HG02973 (cell line): ENCODE data around the gene RDH5.

Source experiments
- ATAC-seq: cut with Tn5 transposase; IDR thresholded peaks from one replicate; pipeline ENCODE4 v1.9.1; 2021; ENCODE audit warnings: moderate library complexity; ENCODE audit not compliant: unreplicated experiment

RDH5 gene, protein sequence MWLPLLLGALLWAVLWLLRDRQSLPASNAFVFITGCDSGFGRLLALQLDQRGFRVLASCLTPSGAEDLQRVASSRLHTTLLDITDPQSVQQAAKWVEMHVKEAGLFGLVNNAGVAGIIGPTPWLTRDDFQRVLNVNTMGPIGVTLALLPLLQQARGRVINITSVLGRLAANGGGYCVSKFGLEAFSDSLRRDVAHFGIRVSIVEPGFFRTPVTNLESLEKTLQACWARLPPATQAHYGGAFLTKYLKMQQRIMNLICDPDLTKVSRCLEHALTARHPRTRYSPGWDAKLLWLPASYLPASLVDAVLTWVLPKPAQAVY

DNA sequence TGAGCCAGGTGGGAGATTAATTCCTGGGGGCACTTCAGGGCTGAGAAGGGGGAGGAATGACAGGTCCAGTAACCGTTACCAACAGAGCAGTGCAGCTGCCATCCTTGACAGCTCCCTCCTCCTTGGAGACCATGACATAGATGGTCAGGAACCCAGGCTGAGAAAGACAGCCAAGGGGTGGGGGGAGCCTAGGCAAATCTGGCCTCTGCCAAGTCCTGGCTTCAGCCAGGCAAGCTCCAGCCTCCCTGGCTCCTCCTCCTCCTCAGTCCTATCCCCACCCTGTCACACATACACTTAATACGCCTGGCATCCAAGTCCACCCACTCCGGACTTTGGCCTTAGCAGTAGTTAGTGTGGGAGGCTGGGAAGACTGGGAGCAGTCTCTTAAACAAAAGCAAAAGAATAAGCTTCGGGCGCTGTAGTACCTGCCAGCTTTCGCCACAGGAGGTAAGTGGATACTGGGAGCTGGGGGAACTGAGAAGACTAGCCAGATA lies at the start of gene RDH5:
Gene RDH5, plus strand, starts transcription at position 323 of the 494 bp plus-strand sequence. CDS start 792 bp downstream, outside the sequence.
- ATAC-seq: no peak

DNA sequence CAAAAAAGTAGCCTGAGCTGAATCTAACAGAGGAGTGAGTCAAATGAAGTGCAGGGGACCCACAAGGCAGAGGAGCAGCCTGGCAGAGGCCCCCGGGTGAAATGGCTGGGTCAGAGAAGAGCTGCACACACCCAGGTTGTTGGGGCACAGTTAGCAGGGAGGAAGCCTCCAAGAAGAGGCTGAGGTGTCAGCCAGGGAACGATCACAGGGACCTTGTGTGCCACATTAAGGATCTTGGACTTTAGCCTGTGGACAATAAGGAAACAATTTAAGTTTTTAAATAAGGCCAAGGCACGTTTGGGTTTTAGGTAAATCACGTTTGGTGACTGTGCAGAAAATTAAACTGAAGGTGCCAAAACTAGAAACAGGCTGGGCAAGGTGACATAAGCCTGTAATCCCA lies 48.4 kb upstream of the RDH5 start:
- ATAC-seq: no peak

DNA sequence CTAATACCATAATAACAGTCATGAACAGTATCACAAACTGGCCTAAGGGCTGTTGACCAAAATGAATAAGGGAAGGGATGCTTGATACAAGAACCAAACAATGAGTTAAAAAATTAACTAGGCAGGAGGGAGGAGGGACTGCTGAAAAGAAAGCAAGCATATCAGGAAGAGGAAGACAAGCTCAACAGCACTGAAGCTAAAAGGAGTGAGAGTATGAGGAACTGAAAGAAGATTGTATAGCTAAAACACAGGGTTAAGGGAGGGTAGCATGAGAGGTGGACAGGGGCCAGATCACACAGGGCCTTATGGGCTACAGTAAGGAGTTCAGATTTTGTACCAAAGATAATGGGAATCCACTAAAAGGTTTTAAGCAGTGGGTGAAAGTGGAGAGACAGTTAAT lies 46.6 kb upstream of the RDH5 start:
- peak; percentile 98 for ATAC-seq

DNA sequence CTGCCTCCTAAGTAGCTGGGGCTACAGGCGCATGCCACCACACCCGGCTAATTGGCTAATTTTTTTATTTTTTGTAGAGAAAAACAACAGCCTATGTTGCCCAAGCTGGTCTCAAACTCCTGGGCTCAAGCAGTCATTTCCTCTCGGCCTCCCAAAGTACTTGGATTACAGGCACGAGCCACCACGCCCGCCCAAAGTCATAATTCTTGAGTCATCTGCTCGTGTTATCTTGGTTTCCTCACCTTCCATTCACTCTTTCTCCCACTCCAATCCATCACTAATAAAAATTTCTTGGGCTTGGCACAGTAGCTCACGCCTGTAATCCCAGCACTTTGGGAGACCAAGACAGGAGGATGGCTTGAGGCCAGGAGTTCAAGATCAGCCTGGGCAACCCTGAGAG lies 44.5 kb upstream of the RDH5 start:
- no peak for ATAC-seq

DNA sequence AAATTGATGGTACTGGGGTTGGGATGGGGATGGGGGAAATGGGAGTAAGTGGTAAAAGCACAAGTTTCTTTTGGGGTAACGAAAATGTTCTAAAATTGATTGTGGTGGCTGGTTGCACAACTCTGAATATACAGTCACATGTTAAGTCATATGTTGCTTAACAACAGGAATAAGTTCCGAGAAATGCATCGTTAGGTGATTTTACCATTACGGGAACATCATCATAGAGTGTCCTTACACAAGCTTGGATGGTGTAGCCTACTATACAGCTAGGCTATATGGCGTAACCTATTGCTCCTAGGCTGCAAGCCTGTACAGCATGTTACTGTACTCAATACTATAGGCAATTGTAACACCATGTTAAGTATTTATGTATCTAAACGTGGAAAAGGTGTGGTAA lies 43.5 kb upstream of the RDH5 start:
- ATAC-seq: no peak

DNA sequence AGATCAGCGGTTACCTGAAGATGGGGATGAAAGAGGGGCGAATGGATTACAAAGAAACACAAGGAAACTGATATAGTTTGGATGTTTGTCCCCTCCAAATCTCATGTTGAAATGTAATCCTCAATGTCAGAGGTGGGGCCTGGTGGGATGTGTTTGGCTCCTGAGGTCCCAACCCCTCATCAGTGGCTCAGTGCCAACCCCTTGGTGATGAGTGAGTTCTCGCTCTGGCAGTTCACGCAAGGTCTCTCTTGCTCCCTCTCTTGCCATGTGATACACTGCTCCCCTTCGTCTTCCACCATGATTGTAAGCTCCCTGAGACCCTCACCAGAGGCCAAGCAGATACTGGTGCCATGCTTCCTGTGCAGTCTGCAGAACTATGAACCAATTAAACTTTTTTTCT lies 40.5 kb upstream of the RDH5 start:
- ATAC-seq: no peak

DNA sequence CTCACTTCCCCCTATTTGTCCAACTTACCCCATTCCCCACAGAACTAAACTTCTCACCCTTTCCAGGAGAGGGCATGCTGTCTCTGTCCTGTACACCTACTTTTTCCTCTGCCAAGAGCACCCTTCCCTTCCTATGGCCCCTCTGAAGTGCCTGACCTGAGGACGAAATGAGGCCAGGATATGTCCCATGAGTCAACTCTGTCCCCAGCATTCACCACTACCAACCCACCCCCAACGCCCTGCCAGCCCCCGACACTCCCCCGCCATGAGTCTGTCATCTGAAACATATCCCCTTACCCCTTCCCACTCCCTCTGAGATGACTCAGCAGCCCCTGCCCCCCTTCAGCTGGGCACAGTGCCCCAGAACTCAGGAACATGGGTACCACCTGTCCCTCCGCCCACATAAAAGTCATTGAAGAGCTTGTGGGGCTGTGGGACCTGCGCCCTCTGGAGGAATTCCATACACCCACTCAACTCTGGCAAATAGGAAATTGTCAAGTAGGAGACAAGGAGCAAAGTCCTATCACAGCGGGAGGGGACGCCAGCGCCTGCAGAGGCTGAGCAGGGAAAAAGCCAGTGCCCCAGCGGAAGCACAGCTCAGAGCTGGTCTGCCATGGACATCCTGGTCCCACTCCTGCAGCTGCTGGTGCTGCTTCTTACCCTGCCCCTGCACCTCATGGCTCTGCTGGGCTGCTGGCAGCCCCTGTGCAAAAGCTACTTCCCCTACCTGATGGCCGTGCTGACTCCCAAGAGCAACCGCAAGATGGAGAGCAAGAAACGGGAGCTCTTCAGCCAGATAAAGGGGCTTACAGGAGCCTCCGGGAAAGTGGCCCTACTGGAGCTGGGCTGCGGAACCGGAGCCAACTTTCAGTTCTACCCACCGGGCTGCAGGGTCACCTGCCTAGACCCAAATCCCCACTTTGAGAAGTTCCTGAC lies 38.8 kb upstream of the RDH5 start:
- no peak for ATAC-seq

DNA sequence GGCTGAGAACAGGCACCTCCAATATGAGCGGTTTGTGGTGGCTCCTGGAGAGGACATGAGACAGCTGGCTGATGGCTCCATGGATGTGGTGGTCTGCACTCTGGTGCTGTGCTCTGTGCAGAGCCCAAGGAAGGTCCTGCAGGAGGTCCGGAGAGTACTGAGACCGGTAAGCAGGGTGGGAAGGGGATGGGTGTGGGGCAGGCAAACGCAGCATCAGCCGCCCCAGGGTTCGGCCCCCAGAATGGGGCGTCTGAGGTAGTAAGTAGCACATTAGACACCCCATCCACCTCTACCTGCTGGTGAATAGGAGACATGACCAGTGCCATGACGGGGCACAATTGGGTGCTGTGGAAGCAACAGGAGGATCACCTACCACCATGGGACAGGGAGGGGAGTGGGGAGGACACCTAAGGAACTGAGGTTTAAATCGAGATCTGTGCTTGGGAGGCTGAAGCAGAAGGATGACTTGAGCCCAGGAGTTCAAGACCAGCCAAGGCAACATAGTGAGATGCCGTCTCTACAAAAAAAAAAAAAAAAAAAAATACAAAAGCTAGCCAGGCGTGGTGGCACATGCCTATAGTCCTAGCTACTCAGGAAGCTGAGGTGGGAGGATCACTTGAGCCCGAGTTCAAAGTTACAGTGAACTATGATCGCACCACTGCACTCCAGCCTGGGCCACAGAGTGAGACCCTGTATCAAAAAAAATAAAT lies 38.0 kb upstream of the RDH5 start:
- ATAC-seq: no peak

DNA sequence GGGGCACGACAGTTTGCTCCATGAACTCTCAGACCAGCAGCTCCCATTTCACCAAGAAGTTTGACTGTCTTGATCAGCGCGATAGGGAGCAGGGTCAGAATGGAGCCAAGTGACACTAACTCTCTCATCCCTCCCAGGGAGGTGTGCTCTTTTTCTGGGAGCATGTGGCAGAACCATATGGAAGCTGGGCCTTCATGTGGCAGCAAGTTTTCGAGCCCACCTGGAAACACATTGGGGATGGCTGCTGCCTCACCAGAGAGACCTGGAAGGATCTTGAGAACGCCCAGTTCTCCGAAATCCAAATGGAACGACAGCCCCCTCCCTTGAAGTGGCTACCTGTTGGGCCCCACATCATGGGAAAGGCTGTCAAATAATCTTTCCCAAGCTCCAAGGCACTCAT lies 36.5 kb upstream of the RDH5 start:
- no peak for ATAC-seq

DNA sequence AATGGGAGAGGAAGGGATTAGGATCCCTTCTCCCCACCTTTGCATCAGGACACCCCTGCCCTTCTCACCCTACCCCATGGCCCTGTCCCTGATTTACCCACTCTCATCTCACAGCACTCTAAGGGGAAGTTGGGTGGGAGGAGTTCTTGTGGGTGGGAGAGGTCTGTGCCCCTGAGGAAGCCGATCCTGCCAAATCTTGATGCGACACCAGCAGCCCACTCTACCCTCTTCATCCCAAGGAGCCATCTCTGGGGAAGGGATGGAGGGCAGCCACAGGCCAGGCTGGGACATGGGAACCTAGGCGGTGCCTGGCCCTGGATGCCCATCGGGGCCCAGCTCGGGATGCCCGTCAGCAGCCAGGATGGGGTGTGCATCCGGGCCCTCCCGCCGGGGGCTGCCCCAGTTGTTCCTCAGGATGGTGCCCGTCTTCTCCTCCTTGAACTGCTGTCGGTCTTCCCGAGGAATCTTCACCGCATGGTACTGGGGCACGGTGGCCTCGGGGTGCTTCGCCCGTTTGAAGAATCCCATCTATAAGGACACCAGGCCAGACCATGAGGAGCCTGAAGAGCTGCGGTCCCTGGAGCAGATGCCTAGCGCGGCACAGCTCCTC lies 35.3 kb upstream of the RDH5 start:
- ATAC-seq: no peak

DNA sequence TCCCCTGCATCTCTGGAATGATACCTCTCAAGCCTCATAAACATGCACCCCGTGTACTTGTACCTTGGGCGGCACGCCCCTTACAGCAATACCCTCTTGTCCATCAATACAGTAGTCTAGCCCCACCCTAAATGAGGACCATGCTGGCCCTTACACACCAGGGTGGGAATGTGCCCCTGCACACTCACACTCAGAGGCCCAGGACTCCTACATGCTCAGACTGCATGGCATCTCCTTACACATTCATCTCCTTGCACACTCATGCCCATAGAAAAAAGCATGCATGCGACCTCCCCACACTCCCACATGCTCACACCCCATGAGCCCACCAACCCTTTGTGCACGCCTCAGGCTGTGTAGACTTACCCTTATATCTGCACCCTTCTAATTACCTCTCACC lies 34.5 kb upstream of the RDH5 start:
- ATAC-seq: no peak

DNA sequence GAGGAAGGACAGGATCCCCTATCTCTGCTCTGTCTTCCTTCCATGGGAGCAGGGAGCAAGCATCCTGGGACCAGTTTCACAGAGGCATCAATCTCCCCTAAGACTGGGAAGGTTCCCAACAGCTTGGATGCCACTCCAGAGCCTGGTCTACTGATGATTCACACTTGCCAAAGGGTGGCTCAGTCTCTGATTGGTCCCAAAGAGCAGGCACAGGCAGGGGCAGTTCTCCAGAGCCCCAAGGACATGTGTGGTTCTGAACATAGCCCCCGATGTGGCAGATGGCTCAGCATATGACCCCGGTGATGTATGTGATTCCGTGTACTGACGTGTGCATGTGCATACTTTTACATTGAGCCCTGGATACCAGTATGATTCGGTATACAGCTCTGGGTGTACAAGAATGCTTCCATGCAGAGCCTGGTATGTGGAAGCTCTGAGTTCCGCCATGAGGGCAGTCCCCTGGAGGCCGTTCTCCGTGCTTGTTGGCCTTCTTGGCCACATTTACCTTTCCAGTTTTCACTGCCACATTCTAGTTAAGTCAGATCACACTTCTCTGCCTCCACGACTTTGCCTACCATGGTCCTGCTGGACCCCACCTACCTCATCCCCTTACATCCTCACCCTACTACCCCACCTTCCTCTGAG lies 33.7 kb upstream of the RDH5 start:
- ATAC-seq: no peak

DNA sequence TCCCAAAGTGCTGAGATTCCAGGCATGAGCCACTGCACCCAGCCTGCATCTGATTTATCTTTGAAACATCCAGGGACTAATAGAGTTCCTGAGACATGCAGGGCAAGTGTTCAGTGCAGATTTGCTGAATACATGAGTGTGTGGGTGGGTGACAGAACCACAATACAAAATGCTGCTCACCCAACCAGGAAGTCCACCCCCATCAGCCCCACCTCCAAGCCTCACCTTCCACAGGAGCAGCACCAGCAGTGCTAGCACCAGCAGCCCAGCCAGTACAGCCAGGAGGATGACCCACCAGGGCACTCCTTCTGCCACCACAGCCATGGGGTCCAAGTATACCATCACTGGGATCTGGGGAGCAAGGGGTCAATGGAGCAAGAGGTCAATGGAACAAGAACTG lies 32.4 kb upstream of the RDH5 start:
- ATAC-seq: no peak

DNA sequence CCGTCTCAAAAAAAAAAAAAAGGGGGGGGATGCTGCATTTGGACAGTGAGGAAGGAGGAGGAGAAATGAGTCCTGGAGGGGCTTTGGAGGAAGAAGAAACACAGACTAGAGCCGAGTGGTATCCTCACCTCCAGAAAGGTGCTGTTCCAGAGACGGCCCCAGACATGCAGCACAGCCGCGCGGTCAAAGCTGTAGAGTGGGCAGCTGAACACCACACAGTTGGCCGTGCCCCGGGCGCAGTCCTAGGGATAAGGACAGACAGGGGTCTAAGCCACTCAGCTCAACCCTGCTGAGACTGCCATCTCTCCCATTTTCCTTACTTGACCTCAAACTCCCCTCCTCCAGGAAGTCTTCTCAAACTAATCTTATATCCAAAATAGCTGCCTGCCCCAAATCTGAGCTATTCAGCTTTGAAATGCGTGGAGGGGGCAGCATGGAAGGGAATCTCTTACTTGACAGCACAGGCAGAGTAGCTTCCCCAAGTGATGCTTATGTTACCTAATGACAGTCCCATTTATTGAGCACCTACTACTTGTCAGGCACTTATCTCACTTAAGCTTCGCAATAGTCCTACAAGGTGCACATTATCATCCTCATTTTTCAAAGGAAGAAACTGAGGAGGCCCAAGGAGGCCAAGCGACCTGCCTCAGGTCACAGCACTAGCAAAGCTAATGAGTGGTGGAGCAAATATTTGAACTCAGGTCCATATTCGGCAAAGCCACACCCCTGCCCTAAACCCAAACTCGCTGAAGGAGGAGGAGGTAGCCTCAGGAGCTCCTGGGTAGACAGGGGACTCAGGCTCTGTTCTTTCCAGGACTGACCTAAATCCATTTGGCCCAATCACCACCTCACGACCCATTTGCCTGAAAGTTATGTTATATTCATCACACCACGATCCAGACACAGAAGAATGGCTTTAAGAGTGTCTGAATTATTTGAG lies 31.2 kb upstream of the RDH5 start:
- no peak for ATAC-seq

DNA sequence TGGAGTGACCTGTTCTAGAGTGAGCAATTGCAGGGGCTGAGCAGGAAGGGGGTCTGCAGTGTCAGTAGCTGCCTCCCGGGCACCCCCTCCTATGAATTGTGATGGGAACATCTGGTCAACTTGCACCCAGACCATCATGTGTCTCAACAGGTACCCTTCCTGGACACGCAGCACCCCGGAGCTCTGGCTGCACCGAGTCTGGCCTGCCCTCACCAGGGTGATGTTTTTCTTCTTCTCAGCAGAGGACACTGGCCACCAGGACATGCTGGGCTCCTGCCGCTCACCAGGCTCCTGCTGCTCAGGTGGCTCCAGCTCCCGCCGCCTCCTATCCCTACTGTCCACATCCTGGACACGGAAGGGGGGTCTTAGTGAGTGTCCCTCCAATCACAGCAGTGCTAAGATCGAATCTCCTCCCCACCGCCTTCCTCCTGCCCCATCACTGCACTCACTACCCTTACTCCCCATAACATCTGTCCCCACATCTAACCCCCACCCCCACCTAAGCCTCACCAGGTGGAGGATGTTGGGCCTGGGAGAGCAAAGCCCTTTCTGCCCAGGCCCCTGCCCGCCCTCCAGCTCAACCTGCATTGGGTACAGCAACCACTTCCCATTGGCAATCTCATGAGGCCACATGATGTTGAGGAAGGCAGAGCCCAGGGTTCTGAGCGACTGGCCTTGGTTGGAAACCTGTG lies 27.4 kb upstream of the RDH5 start:
- ATAC-seq: no peak

DNA sequence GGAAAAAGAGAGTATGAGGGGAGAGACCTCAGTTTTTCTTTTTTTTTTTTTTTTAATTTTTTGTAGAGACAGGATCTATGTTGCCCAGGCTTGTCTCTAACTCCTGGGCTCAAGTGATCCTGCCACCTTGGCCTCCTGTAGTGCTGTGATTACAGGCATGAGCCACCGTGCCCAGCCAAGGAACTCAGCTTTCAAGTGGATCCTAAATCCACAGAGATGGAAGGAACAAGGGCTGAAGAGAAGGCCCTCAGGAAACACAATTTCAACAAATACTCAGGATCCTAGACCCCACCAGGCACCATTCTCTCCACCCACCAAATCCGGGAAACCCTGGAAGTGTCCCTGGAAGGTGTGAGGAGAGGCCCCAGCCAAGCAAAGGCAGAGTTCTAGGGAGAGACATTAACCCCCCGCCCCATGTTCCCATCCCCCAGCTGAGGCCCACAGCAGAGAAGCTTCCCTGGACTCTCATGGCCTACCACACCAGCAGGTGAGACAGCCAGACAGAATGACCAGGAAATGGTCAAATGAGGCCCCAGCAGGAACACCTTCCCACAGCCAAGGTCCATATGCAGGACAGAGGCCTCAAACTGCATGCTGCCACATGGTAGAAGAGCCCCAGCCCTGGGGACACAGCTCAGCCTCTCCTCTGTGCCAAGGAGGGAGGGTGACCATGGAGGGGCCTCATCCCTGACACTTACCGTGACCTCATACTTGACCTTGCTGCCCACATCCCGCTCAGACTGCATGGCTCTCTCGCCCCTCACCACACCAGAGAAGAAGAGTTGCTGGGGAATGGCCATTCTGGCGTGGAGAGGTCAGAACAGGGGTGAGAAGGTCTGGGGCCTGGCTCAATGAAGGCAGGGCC lies 26.6 kb upstream of the RDH5 start:
- no peak for ATAC-seq

DNA sequence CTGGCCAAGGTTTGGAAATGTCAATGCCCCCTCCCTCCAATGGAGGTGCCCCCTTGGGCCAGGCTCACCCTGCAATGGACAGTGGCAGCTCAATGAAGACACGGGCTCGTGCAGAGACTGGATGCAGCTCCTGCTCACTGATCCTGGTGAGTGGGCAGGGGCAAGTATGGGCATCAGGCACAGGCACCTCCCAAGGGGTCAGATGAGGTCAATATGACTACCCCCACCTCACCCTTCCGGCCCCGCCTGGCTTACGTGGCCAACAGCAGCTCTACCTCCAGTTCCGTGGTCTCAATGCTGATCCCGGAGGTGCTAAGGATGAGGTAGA lies 26.0 kb upstream of the RDH5 start:
- no peak for ATAC-seq

DNA sequence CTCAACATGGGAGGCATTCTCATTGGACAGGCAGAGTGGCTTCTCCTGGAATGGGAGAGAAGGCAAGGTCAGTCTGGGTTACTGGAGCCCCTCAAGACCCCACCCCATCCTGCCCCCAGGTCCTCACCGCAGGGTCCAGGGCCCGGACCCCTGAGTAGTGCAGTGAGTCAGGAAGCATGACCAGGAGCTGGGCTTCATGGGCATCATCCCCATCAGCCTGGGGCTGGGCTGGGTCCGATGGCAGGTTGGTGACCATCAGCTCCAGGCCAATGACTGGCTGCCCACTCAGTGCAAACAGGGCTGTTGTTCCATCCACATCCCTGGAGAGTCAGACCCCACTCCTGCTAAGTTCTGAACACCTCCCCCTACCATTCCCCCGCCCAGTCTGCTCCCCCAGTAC lies 25.5 kb upstream of the RDH5 start:
- ATAC-seq: no peak
